GM18873 (cell line): ENCODE measurements around the gene UBAC1.

ENCODE experiments used
- ATAC-seq: cut with Tn5 transposase; IDR thresholded peaks from one replicate; pipeline ENCODE4 v1.9.1; 2021; ENCODE audit warnings: mild to moderate bottlenecking, moderate library complexity, moderate number of reproducible peaks; ENCODE audit not compliant: unreplicated experiment, low FRiP score

The UBAC1 gene

DNA sequence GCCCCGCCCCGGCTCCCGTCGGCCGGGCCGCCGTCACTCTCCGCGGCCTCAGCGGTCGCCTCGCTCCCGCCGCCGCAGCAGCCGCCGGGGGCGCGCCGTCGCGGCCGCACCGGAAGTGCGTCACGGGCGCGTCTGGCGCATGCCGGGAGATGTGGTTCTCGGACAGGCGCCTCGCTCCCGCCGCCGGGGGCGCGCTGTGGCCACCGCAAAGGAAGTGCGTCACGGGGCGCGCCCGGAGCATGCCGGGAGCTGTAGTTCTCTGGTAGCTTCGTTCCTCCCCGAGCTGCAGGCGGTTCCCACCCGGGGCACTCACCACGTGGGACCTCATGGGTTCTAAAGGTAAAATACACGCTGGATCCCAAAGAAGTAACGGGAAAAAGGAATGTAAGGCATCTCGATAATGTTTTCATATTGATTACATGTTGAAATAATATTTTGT lies at the start of gene UBAC1:
TSS of gene UBAC1 (minus strand) at position 97 of the 439 bp plus-strand sequence. CDS start 211 bp downstream, outside the sequence.
- peak; percentile 82 for ATAC-seq

DNA sequence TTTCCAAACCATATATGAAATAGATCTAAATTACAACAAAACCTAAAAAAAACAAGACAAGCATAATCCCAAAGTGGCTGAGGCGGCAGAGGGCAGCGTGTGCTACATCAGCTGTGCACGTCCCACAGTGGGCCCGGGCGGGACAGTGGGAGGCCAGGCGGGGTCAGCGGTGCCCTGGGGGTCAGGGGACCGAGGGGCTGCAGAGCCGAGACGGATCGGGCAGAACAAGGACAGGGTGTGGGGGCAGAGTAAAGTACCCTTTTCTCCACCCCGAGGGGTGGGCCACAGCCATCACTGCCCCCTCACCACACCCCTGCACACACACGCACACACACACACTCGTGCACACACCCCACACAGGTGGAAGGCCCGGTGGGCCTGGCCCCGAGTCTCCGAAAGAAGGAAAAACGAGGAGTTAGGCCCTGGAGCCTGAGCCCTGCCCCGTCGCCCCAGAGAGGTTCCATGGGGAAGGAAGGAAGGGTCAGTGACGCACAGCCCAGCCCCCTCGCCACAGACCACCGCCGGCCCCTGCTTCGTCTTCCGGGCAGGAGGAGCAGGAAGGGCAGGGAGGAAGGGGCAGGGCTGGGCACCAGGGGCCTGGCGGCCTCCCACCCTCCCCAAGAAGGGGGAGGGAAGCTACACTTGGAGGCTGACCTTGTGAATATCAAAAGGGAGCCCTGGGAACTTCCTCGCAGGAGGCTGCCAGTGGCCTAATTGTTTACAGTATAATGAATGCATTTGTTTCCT lies 49.6 kb upstream of the UBAC1 start:
- no peak for ATAC-seq

GRCh38 chr9:136010176-136010575 lies 49.0 kb upstream of the UBAC1 start:
- no peak for ATAC-seq

- ATAC-seq: no peak
Measured at GRCh38 chr9:136009516-136009915, 48.3 kb upstream of the UBAC1 start.

GRCh38 chr9:136008693-136008997 lies 47.5 kb upstream of the UBAC1 start:
- ATAC-seq: no peak

- no peak for ATAC-seq
Measured at GRCh38 chr9:136007934-136008692, 46.9 kb upstream of the UBAC1 start.

DNA sequence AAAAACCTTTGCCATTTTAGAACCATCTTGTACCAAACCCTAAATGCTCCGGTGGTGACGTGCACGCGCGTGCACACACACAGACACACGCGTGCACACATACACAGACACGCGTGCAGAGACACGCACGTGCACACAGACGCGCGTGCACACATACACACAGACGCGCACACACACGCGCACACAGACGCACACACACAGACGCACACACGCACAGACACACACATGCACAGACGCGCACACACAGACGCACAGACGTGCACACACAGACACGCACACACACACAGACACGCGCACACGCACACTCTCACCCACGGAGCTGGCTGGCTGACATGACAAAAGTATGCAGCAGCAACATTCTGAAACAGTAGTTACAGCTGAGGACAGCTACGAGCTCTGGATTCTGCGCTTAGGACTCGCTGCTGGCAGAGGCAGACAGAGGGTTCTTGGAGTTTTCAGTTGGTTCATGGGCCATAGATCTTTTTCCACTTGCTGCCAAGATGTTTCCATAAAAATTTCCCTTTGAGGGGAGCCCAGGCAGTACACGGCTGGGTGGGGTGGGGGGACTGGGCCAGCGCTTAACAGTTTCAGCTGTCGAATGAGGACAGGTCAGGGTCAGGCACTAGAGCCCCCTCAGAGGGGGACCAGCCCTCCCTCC lies 46.2 kb upstream of the UBAC1 start:
- ATAC-seq: no peak

DNA sequence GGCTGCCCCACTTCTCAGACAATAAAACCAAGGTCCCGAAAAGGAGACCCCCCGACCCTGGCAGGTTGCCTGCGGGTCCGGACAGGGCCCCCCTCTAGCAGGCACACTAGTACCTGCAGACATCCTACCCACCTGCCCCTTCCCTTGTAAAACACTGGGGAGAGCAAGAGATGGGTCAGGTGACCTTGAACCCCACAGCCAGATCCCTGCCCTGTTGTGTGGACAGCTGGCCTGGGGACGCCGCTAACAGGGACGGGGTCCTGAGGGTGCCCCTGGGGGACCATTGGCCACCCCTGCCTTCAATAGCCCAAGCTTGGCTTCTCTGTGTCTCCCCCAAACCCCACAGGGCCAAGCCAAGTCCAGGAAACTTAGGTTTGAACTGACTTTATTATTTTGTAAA lies 45.0 kb upstream of the UBAC1 start:
- no peak for ATAC-seq

GRCh38 chr9:136004712-136005111 lies 43.5 kb upstream of the UBAC1 start:
- no peak for ATAC-seq

DNA sequence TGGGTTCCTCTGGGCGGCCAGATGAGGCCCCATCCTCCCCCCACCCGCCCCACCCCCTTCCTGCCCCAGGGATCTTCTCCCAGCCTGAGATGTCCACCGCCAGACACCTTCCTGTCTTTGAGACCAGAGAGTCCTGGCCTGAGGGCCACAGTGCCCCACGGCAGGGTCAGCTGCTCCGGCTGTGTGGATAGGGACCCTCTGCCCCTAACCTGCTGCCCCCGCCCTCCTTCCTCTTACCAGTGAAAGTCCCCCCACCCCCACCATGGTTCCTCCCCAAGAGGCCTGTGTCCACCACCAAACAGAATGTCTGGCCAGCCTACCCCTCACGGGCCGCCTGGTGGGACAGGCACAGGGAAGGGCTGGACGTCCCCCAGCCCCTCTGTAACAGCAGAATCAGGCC lies 43.0 kb upstream of the UBAC1 start:
- no peak for ATAC-seq

DNA sequence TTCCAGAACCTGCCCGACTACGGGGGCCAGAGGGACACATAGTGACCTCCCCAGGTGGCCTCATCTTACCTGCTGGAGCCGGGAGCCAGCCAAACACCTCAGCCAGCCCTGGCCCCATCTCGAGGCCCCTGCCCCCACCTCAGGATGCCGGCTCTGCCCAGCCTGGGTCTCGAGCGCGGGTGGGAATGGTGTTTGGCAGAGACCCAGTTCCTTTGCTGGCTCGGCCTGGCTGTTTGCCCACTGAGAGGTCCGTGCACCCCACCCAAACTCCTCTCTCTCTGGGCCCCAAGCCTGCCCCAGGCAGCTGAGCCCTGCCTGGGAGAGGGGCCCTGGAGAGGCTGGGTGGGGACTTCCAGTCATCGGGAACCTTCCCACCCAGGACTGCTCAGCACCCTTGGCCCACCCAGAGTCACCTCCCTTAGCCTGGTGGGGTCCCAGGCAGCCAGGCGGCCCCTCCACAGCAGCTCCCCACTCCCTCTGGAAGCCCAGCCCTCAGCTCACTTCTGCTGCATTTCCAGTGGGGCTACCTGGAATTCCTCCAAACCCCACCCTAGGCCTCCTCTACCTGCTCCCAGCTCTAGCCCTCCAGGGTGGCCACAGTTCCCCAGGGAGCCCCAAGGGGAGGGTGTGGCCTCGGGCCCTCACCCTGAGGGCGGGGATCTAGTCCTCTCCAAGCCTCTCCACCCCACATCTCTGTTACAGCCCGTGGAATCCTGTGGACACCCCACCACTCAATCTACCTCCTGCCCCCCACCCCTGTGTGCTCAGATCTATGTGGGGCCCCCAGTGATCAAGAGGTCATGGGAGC lies 42.4 kb upstream of the UBAC1 start:
- ATAC-seq: no peak

DNA sequence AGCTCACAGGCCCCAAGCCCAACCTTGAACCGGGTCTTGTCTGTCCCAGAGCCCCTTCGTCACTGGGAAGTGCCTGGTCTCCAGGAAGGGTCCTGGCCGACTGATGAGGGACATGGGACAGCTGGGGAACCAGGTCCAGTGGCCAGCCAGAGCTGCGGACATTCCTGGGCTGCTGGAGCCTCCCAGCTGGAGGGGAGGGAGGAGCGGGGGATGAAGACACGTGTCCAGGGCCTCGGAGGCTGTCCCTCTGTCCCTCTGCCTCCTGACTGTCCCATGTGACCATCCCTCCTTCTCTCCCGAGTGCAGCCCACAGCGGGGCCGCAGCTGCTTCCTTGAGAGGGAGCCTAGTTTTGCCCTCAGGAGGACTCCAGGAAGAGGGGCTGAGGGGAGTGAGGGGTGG lies 41.7 kb upstream of the UBAC1 start:
- ATAC-seq: no peak

GRCh38 chr9:136002215-136002614 lies 41.0 kb upstream of the UBAC1 start:
- ATAC-seq: no peak

- ATAC-seq: no peak
Measured at GRCh38 chr9:136001231-136001630, 40.1 kb upstream of the UBAC1 start.

GRCh38 chr9:135998410-135999071 lies 37.4 kb upstream of the UBAC1 start:
- no peak for ATAC-seq

GRCh38 chr9:135998016-135998380 lies 36.8 kb upstream of the UBAC1 start:
- ATAC-seq: no peak

- no peak for ATAC-seq
Measured at GRCh38 chr9:135997090-135998015, 36.2 kb upstream of the UBAC1 start.

- no peak for ATAC-seq
Measured at GRCh38 chr9:135995816-135996215, 34.6 kb upstream of the UBAC1 start.

- ATAC-seq: no peak
Measured at GRCh38 chr9:135994501-135995192, 33.5 kb upstream of the UBAC1 start.
